Measurements from ENCODE around the gene CCDC171. TPM values are rescaled to one million over a fixed set of nuclear protein-coding genes. Genes with fewer than 3 reads are reported as not detected.

Gene CCDC171
- total RNA-seq: 1.8 TPM
- long read RNA-seq, partial matches to known transcripts: 0 of 2 reads
- long read RNA-seq, other reads (novel, unspliced or antisense): 2 of 2 reads

- no peaks in the 10 kb centered on the region for H3K36me3 ChIP-seq
- DNase-seq: peak; percentile 91
- intact Hi-C loops (cut with micrococcal nuclease): no loop called here
- H3K9me3 ChIP-seq (replicated peaks): no peaks in the 10 kb centered on the region
- H3K4me3 ChIP-seq: peak within 1 kb of the TSS; percentile 82
- TF ChIP-seq CTCF (IDR thresholded peaks at IDR 0.05; ENCODE audit: borderline replicate concordance): no peak
- H3K27me3 ChIP-seq (ENCODE audit: low read depth): no peaks in the 10 kb centered on the region
- peak within 1 kb of the TSS; percentile 90 for H3K27ac ChIP-seq (replicated peaks)
- H3K4me1 ChIP-seq: peaks cover 17% of the 10 kb centered on the region
These were observed at the start of gene CCDC171 for GRCh38 chr9:15552636-15553527. Gene CCDC171, plus strand, starts transcription at chr9:15553043. Its CDS starts 11,046 bp downstream, at chr9:15564089.

- H3K27me3 ChIP-seq (ENCODE audit: low read depth): no peaks in the 10 kb centered on the region
- intact Hi-C loops (cut with micrococcal nuclease): no loop called here
- TF ChIP-seq CTCF (IDR thresholded peaks at IDR 0.05; ENCODE audit: borderline replicate concordance): no peak
- no peak overlapping the region for H3K4me3 ChIP-seq
- H3K4me1 ChIP-seq: peaks cover 26% of the 10 kb centered on the region
- H3K9me3 ChIP-seq (replicated peaks): no peaks in the 10 kb centered on the region
- H3K36me3 ChIP-seq: peaks cover 36% of the 10 kb centered on the region
- DNase-seq: no peak
- no peak overlapping the region for H3K27ac ChIP-seq (replicated peaks)
These were observed 46.9 kb upstream of the CCDC171 start for GRCh38 chr9:15505921-15506320.

GRCh38 chr9:15509931-15510788 is 42.7 kb upstream of the CCDC171 start:
- intact Hi-C loops (cut with micrococcal nuclease): no loop called here
- TF ChIP-seq CTCF (IDR thresholded peaks at IDR 0.05; ENCODE audit: borderline replicate concordance): no peak
- H3K4me1 ChIP-seq: peaks cover 33% of the 10 kb centered on the region
- DNase-seq: peak; percentile 38
- no peaks in the 10 kb centered on the region for H3K27me3 ChIP-seq (ENCODE audit: low read depth)
- H3K9me3 ChIP-seq (replicated peaks): no peaks in the 10 kb centered on the region
- peak overlapping the region; percentile 84 for H3K4me3 ChIP-seq
- peak overlapping the region; percentile 85 for H3K27ac ChIP-seq (replicated peaks)
- peaks cover 26% of the 10 kb centered on the region for H3K36me3 ChIP-seq

GRCh38 chr9:15510789-15511575 is 41.9 kb upstream of the CCDC171 start, which contains the start of gene PSIP1:
Gene PSIP1, minus strand, starts transcription at chr9:15510970. Its CDS starts 782 bp downstream, at chr9:15510188.
- DNase-seq: peak; percentile 77
- peaks cover 33% of the 10 kb centered on the region for H3K4me1 ChIP-seq
- no peaks in the 10 kb centered on the region for H3K27me3 ChIP-seq (ENCODE audit: low read depth)
- no peaks in the 10 kb centered on the region for H3K9me3 ChIP-seq (replicated peaks)
- peaks cover 17% of the 10 kb centered on the region for H3K36me3 ChIP-seq
- intact Hi-C loops (cut with micrococcal nuclease): no loop called here
- peak; percentile 35 for TF ChIP-seq CTCF (IDR thresholded peaks at IDR 0.05; ENCODE audit: borderline replicate concordance)
- peak within 1 kb of the TSS; percentile 85 for H3K27ac ChIP-seq (replicated peaks)
- peak within 1 kb of the TSS; percentile 84 for H3K4me3 ChIP-seq

GRCh38 chr9:15512204-15512603 is 40.6 kb upstream of the CCDC171 start:
- Histone ChIP-seq H3K27me3 (ENCODE audit: low read depth) (no peaks in the 10 kb centered on the region), H3K27ac (replicated peaks) (no peak overlapping the region), H3K4me1 (peaks cover 33% of the 10 kb centered on the region), H3K36me3 (peaks cover 5% of the 10 kb centered on the region), H3K9me3 (replicated peaks) (no peaks in the 10 kb centered on the region), H3K4me3 (no peak overlapping the region)
- intact Hi-C loops (cut with micrococcal nuclease): no loop called here
- no peak for DNase-seq
- no peak for TF ChIP-seq CTCF (IDR thresholded peaks at IDR 0.05; ENCODE audit: borderline replicate concordance)
